Tibial artery (tissue), 4 donors: ENCODE measurements around the gene THBS2.

Experiments used
- DNase-seq, 2 donors: peaks; one replicate each; pipeline ENCODE4 v3.0.0-alpha.2; 2019
- H3K27ac ChIP-seq, 2 donors: fragments of 200-600 bp; sonication (generic) in 1 of 2; 1 replicate in 1 of 2; 2 replicates in 1 of 2; pipeline ENCODE4 v1.5.1; 2018 to 2019; ENCODE audit warnings: mild to moderate bottlenecking in 1 of 2
- H3K27me3 ChIP-seq, 2 donors: fragments of 200-600 bp; sonication (generic) in 1 of 2; one replicate each; pipeline versions ENCODE4 v1.5.1 to v1.6.0; 2016 to 2019
- H3K36me3 ChIP-seq, 3 donors: fragments of 200-600 bp; sonication (generic) in 2 of 3; one replicate each; pipeline ENCODE4 v1.5.1; 2016 to 2019; ENCODE audit warnings: mild to moderate bottlenecking in 2 of 3
- H3K4me1 ChIP-seq, 4 donors: fragments of 200-600 bp; sonication (generic) in 2 of 4; 1 replicate in 3 of 4; 2 replicates in 1 of 4; pipeline ENCODE4 v1.5.1; 2016 to 2019
- H3K4me3 ChIP-seq, 2 donors: fragments of 200-600 bp; sonication (generic) in 1 of 2; 1 replicate in 1 of 2; 2 replicates in 1 of 2; pipeline ENCODE4 v1.5.1; 2018 to 2019; ENCODE audit warnings: mild to moderate bottlenecking in 2 of 2
- H3K9me3 ChIP-seq, 3 donors: fragments of 200-600 bp; sonication (generic) in 1 of 3; one replicate each; pipeline ENCODE4 v1.5.1; 2016 to 2019
- CTCF ChIP-seq, 2 experiments: fragments of 200-600 bp in 1 of 2; fragments of 450-650 bp in 1 of 2; IDR thresholded peaks; one replicate each; pipeline ENCODE4 v1.5.1; 2017 to 2019; ENCODE audit warnings: antibody characterized with exemption in 2 of 2, mild to moderate bottlenecking in 1 of 2, moderate library complexity in 1 of 2
- intact Hi-C: fragments of 100-400 bp; cut with DNase I; formaldehyde crosslinking; loops from one replicate; pipeline ENCODE4 v1.15.0; 2023; ENCODE audit warnings: low total_unique reads

THBS2 gene

GRCh38 chr6:169190970-169191369 lies 62.7 kb downstream of the THBS2 start:
- Histone ChIP-seq H3K4me3 (no peak overlapping the region), H3K27me3 (no peaks in the 10 kb centered on the region), H3K27ac (peak overlapping the region; percentile 77 to 79), H3K36me3 (no peaks in the 10 kb centered on the region), H3K9me3 (no peaks in the 10 kb centered on the region), H3K4me1 (peaks cover 7 to 61% (median 31%) of the 10 kb centered on the region in 4 donors)
- no peak for TF ChIP-seq CTCF (IDR thresholded peaks at IDR 0.05)
- no peak for DNase-seq
- intact Hi-C loops = no loop called here

- no peaks in the 10 kb centered on the region for H3K27me3 ChIP-seq
- no peak overlapping the region for H3K4me3 ChIP-seq
- no peak for TF ChIP-seq CTCF (IDR thresholded peaks at IDR 0.05)
- no peaks in the 10 kb centered on the region for H3K9me3 ChIP-seq
- peaks cover 7 to 56% (median 30%) of the 10 kb centered on the region in 4 donors for H3K4me1 ChIP-seq
- peak overlapping the region; percentile 77 to 79 for H3K27ac ChIP-seq
- DNase-seq = peak; percentile 82 to 94
- H3K36me3 ChIP-seq = no peaks in the 10 kb centered on the region
- intact Hi-C loops = no loop called here
Observed at GRCh38 chr6:169190144-169190584, 63.5 kb downstream of the THBS2 start.

- Histone ChIP-seq H3K9me3 (no peaks in the 10 kb centered on the region), H3K4me1 (peaks cover 7 to 51% (median 27%) of the 10 kb centered on the region in 4 donors), H3K27me3 (no peaks in the 10 kb centered on the region), H3K27ac (peak overlapping the region; percentile 77 to 79), H3K4me3 (no peak overlapping the region), H3K36me3 (no peaks in the 10 kb centered on the region)
- intact Hi-C loops = no loop called here
- no peak for DNase-seq
- TF ChIP-seq CTCF (IDR thresholded peaks at IDR 0.05) = no peak
Observed at GRCh38 chr6:169189686-169190085, 64.0 kb downstream of the THBS2 start.

GRCh38 chr6:169189182-169189581 lies 64.5 kb downstream of the THBS2 start:
- Histone ChIP-seq H3K27me3 (no peaks in the 10 kb centered on the region), H3K9me3 (no peaks in the 10 kb centered on the region), H3K27ac (peak overlapping the region; percentile 77 to 79), H3K4me1 (peaks cover 7 to 46% (median 23%) of the 10 kb centered on the region in 4 donors), H3K4me3 (no peak overlapping the region), H3K36me3 (no peaks in the 10 kb centered on the region)
- TF ChIP-seq CTCF (IDR thresholded peaks at IDR 0.05) = no peak
- intact Hi-C loops = no loop called here
- DNase-seq = no peak

- DNase-seq = no peak
- intact Hi-C loops = no loop called here
- Histone ChIP-seq H3K9me3 (no peaks in the 10 kb centered on the region), H3K4me1 (peaks cover 7 to 40% (median 23%) of the 10 kb centered on the region in 4 donors), H3K27ac (peak overlapping the region; percentile 77 to 79), H3K36me3 (no peaks in the 10 kb centered on the region), H3K27me3 (no peaks in the 10 kb centered on the region), H3K4me3 (no peak overlapping the region)
- no peak for TF ChIP-seq CTCF (IDR thresholded peaks at IDR 0.05)
Observed at GRCh38 chr6:169188475-169188874, 65.2 kb downstream of the THBS2 start.

- intact Hi-C loops = no loop called here
Observed at GRCh38 chr6:169188051-169188470, 65.6 kb downstream of the THBS2 start.

More at GRCh38 chr6:169188051-169188470, 65.6 kb downstream of the THBS2 start:
- no peak for TF ChIP-seq CTCF (IDR thresholded peaks at IDR 0.05)
- H3K4me1 ChIP-seq = peaks cover 7 to 40% (median 23%) of the 10 kb centered on the region in 4 donors
- H3K36me3 ChIP-seq = no peaks in the 10 kb centered on the region
- peak overlapping the region; percentile 77 to 79 for H3K27ac ChIP-seq
- no peak overlapping the region for H3K4me3 ChIP-seq
- DNase-seq = no peak
- no peaks in the 10 kb centered on the region for H3K9me3 ChIP-seq
- H3K27me3 ChIP-seq = no peaks in the 10 kb centered on the region
